ENCODE results near the gene TEX11.

GRCh38 chrX:70494441-70494840 is 414.1 kb downstream of the TEX11 start:
- TF ChIP-seq, protein P1, sequence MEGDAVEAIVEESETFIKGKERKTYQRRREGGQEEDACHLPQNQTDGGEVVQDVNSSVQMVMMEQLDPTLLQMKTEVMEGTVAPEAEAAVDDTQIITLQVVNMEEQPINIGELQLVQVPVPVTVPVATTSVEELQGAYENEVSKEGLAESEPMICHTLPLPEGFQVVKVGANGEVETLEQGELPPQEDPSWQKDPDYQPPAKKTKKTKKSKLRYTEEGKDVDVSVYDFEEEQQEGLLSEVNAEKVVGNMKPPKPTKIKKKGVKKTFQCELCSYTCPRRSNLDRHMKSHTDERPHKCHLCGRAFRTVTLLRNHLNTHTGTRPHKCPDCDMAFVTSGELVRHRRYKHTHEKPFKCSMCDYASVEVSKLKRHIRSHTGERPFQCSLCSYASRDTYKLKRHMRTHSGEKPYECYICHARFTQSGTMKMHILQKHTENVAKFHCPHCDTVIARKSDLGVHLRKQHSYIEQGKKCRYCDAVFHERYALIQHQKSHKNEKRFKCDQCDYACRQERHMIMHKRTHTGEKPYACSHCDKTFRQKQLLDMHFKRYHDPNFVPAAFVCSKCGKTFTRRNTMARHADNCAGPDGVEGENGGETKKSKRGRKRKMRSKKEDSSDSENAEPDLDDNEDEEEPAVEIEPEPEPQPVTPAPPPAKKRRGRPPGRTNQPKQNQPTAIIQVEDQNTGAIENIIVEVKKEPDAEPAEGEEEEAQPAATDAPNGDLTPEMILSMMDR (IDR thresholded peaks at IDR 0.05; ENCODE audit: low read depth, low read length, poor library complexity, severe bottlenecking), result no peak
- TF ChIP-seq EZH2phosphoT487 (IDR thresholded peaks at IDR 0.05; ENCODE audit: borderline replicate concordance, low read length), result no peak

Measured in DOHH2 (cell line).